HL-60 (cell line): Measurements from ENCODE around the gene COP1.

Experiments used
- CTCF ChIP-seq: IDR thresholded peaks from one replicate; pipeline ENCODE4 v1.5.1; 2011; ENCODE audit warnings: low read length, control low read depth, inconsistent platforms; ENCODE audit not compliant: insufficient read depth
- TF ChIP-seq, protein P1 (sequence below): IDR thresholded peaks from 2 replicates; pipeline ENCODE4 v1.6.1; 2012; ENCODE audit warnings: low read depth; ENCODE audit not compliant: insufficient replicate concordance

DNA sequence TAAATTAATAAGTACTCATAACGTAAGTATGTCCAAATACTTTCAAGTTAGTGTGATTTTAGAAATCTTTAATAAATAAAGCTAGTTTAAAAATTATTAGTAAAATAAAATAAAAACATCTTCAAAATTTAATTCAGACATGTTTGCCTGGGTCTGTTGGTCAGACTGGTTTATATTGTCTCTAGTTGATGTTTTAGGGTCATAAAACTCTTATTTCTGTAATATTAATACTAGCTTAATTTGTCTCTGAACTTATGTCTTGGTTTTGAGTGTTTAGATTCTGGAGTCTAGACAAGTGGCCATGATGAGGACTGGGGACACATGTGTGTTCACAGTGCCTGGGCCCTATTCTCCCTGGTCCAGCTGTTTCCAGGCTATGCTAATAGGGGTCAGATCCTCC, 279.1 kb downstream of the COP1 start:
- no peak for TF ChIP-seq CTCF
- TF ChIP-seq, protein P1, sequence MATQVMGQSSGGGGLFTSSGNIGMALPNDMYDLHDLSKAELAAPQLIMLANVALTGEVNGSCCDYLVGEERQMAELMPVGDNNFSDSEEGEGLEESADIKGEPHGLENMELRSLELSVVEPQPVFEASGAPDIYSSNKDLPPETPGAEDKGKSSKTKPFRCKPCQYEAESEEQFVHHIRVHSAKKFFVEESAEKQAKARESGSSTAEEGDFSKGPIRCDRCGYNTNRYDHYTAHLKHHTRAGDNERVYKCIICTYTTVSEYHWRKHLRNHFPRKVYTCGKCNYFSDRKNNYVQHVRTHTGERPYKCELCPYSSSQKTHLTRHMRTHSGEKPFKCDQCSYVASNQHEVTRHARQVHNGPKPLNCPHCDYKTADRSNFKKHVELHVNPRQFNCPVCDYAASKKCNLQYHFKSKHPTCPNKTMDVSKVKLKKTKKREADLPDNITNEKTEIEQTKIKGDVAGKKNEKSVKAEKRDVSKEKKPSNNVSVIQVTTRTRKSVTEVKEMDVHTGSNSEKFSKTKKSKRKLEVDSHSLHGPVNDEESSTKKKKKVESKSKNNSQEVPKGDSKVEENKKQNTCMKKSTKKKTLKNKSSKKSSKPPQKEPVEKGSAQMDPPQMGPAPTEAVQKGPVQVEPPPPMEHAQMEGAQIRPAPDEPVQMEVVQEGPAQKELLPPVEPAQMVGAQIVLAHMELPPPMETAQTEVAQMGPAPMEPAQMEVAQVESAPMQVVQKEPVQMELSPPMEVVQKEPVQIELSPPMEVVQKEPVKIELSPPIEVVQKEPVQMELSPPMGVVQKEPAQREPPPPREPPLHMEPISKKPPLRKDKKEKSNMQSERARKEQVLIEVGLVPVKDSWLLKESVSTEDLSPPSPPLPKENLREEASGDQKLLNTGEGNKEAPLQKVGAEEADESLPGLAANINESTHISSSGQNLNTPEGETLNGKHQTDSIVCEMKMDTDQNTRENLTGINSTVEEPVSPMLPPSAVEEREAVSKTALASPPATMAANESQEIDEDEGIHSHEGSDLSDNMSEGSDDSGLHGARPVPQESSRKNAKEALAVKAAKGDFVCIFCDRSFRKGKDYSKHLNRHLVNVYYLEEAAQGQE = no peak
